ENCODE measurements around the gene PITPNM3. TPM values are rescaled to one million over a fixed set of nuclear protein-coding genes. Genes with fewer than 3 reads are reported as not detected.
A peak's percentile ranks its signal among the peaks of the same experiment; 100 is the strongest.

PITPNM3 gene
- total and polyA plus RNA-seq, 2 donors (not counting 1 experiment from before 2014, with no cell fraction given), result 0.99 to 1.1 TPM

DNA sequence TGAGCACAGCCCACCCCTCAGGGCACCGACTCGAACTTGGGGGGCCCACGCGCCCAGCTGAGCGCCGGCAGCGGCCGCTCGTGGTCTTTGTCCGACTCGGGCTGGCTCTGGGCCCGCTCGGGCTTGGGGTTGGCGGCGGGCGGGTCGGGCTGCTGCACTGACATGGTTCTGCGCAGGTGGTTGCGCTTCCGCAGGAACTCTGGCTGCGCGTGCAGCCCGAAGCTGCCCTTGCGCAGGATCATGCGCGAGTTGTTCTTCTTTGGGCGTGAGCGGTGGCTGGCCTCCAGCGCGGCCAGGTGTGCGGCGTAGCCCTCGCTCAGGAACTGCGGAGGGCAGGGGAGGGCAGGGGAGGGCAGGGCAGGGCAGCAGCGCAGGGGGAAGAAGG is 101.0 kb downstream of the PITPNM3 start:
- H3K9me3 ChIP-seq (ENCODE audit: control insufficient read depth, insufficient read depth, low read depth, low read length), result no peaks in the 10 kb centered on the region
- peak; percentile 28 to 35 for DNase-seq (ENCODE audit: low read depth in 2 of 2)
- peaks cover 3% of the 10 kb centered on the region for H3K27me3 ChIP-seq (ENCODE audit: control insufficient read depth, insufficient read depth, low read length)
- no peaks in the 10 kb centered on the region for H3K79me2 ChIP-seq (ENCODE audit: control insufficient read depth, insufficient read depth, low read length)
- peak overlapping the region; percentile 48 for H3K4me2 ChIP-seq (ENCODE audit: extremely low read depth, insufficient read depth, low read length)
- H3K36me3 ChIP-seq (ENCODE audit: control insufficient read depth, insufficient read depth, low read length), result no peaks in the 10 kb centered on the region
- H3K4me1 ChIP-seq (ENCODE audit: control insufficient read depth, extremely low read depth, insufficient read depth, low read length), result peaks cover 9% of the 10 kb centered on the region
- no peak overlapping the region for H3K27ac ChIP-seq (ENCODE audit: insufficient read depth, low read length)
- H3K9ac ChIP-seq (ENCODE audit: insufficient read depth, low read length), result no peak overlapping the region
- peak overlapping the region in 1 of 4 experiments; percentile 22 for H3K4me3 ChIP-seq (replicated peaks in 1 of 4; ENCODE audit: control extremely low read depth in 1 of 4, insufficient read depth in 1 of 4, low read depth in 3 of 4, low read length in 4 of 4)
- H2AFZ ChIP-seq (ENCODE audit: low read length), result no peak overlapping the region
- TF ChIP-seq EZH2 (IDR thresholded peaks at IDR 0.05; ENCODE audit: low read length, missing control alignments), result no peak
- TF ChIP-seq, protein P1, sequence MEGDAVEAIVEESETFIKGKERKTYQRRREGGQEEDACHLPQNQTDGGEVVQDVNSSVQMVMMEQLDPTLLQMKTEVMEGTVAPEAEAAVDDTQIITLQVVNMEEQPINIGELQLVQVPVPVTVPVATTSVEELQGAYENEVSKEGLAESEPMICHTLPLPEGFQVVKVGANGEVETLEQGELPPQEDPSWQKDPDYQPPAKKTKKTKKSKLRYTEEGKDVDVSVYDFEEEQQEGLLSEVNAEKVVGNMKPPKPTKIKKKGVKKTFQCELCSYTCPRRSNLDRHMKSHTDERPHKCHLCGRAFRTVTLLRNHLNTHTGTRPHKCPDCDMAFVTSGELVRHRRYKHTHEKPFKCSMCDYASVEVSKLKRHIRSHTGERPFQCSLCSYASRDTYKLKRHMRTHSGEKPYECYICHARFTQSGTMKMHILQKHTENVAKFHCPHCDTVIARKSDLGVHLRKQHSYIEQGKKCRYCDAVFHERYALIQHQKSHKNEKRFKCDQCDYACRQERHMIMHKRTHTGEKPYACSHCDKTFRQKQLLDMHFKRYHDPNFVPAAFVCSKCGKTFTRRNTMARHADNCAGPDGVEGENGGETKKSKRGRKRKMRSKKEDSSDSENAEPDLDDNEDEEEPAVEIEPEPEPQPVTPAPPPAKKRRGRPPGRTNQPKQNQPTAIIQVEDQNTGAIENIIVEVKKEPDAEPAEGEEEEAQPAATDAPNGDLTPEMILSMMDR (conservative IDR thresholded peaks at IDR 0.05 in 1 of 2, IDR thresholded peaks at IDR 0.05 in 1 of 2; ENCODE audit: low read depth in 1 of 2, low read length in 2 of 2), result no peak
- no peaks in the 10 kb centered on the region for H4K20me1 ChIP-seq (ENCODE audit: control insufficient read depth, extremely low read depth, insufficient read depth, low read length)

DNA sequence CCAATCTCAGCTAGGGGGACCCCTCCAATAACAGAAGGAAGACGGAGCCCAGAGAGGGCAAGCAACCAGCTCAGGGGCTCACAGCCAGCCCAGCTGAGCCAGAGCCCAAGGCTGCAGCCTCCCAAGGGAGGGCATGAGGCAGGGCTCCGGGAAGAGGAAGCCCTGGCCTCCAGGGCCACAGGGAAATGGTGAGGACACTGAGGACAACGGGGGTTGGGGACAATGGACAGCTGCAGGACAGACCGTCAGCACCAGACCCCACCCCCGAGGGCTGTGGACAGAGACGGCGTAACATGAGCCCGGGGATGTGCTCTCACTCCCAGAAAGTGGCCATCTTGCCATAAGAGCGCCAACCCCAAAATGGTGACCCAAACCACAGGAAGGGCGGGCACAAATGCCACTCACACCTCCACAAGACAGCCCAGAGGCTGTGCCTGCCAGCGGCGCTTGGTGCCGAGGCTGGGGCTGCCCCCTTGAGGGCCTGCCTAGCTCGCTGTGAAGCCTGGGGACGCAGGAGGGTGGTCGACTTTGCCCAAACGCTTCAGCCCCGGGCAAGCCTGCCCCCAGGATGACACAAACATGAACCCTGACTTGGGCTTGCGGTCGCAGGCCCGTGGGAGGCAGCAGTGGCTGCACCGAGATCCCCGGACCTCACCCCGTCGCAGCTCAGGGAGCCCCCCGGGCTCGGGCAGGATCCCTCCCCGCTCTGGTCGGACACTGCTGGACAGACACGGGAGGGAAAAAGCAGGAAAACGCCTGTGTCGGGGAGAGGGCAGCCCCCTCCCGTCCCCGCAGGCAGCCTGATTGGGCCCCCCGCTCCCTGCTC is 101.6 kb downstream of the PITPNM3 start:
- Histone ChIP-seq H3K4me1 (ENCODE audit: control insufficient read depth, extremely low read depth, insufficient read depth, low read length) (peaks cover 9% of the 10 kb centered on the region), H3K4me3 (replicated peaks in 1 of 4; ENCODE audit: control extremely low read depth in 1 of 4, insufficient read depth in 1 of 4, low read depth in 3 of 4, low read length in 4 of 4) (peak overlapping the region in 1 of 4 experiments; percentile 22), H3K79me2 (ENCODE audit: control insufficient read depth, insufficient read depth, low read length) (no peaks in the 10 kb centered on the region), H3K27ac (ENCODE audit: insufficient read depth, low read length) (no peak overlapping the region), H3K27me3 (ENCODE audit: control insufficient read depth, insufficient read depth, low read length) (peaks cover 3% of the 10 kb centered on the region), H2AFZ (ENCODE audit: low read length) (no peak overlapping the region), H3K4me2 (ENCODE audit: extremely low read depth, insufficient read depth, low read length) (peak overlapping the region; percentile 48), H3K36me3 (ENCODE audit: control insufficient read depth, insufficient read depth, low read length) (no peaks in the 10 kb centered on the region), H3K9ac (ENCODE audit: insufficient read depth, low read length) (no peak overlapping the region), H3K9me3 (ENCODE audit: control insufficient read depth, insufficient read depth, low read depth, low read length) (no peaks in the 10 kb centered on the region), H4K20me1 (ENCODE audit: control insufficient read depth, extremely low read depth, insufficient read depth, low read length) (no peaks in the 10 kb centered on the region)
- no peak for TF ChIP-seq EZH2 (IDR thresholded peaks at IDR 0.05; ENCODE audit: low read length, missing control alignments)
- TF ChIP-seq, protein P1 (conservative IDR thresholded peaks at IDR 0.05 in 1 of 2, IDR thresholded peaks at IDR 0.05 in 1 of 2; ENCODE audit: low read depth in 1 of 2, low read length in 2 of 2), result no peak
- no peak for DNase-seq (ENCODE audit: low read depth in 2 of 2)

DNA sequence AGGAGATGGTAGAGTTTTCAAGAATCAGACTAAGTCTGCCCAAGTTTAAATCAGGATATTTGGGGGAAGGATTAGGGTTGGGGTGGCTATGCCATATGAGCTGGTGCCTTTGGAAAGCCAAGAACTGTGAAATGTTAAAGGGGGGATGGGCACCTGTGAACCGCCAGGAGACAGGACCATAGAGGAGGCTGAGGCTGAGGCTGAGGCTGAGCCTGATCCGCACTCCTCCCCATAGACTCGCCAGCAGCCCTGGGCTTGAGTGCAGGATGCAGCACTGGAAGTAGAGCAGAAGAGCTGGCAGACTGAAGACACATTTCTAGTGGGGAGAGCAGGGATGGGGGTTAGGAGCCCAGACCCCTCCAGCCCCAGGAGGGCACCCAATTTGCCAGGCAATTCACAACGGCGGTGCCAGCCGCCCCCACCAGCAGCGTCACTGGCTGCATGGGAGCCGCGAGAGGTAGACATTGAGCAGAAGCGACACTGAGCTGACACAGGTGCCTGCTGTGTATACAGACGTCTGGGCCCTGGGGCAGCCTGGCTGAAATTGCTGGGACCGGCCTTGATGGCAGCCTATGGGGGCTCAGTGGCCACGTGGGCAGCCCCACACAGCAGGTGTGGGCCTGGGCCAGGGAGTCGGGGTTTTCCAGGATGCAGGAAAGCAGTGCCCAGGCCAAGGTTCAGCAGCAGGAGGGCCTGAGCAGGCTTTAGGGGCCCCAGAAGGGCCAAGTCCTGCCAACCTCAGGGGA is 102.9 kb downstream of the PITPNM3 start:
- Histone ChIP-seq H3K36me3 (ENCODE audit: control insufficient read depth, insufficient read depth, low read length) (peaks cover 3% of the 10 kb centered on the region), H3K9me3 (ENCODE audit: control insufficient read depth, insufficient read depth, low read depth, low read length) (no peaks in the 10 kb centered on the region), H3K4me3 (replicated peaks in 1 of 4; ENCODE audit: control extremely low read depth in 1 of 4, insufficient read depth in 1 of 4, low read depth in 3 of 4, low read length in 4 of 4) (no peak overlapping the region), H3K79me2 (ENCODE audit: control insufficient read depth, insufficient read depth, low read length) (no peaks in the 10 kb centered on the region), H4K20me1 (ENCODE audit: control insufficient read depth, extremely low read depth, insufficient read depth, low read length) (no peaks in the 10 kb centered on the region), H3K9ac (ENCODE audit: insufficient read depth, low read length) (no peak overlapping the region), H3K4me1 (ENCODE audit: control insufficient read depth, extremely low read depth, insufficient read depth, low read length) (peaks cover 9% of the 10 kb centered on the region), H3K27me3 (ENCODE audit: control insufficient read depth, insufficient read depth, low read length) (peaks cover 3% of the 10 kb centered on the region), H2AFZ (ENCODE audit: low read length) (no peak overlapping the region), H3K27ac (ENCODE audit: insufficient read depth, low read length) (no peak overlapping the region), H3K4me2 (ENCODE audit: extremely low read depth, insufficient read depth, low read length) (no peak overlapping the region)
- TF ChIP-seq EZH2 (IDR thresholded peaks at IDR 0.05; ENCODE audit: low read length, missing control alignments), result no peak
- TF ChIP-seq, protein P1 (conservative IDR thresholded peaks at IDR 0.05 in 1 of 2, IDR thresholded peaks at IDR 0.05 in 1 of 2; ENCODE audit: low read depth in 1 of 2, low read length in 2 of 2), result no peak
- no peak for DNase-seq (ENCODE audit: low read depth in 2 of 2)

All from fibroblast of lung (primary cell).